Bronchial epithelial cell (primary cell): Measurements from ENCODE around the gene MYOF. TPM values are rescaled to one million over a fixed set of nuclear protein-coding genes. Genes with fewer than 3 reads are reported as not detected.

ENCODE experiments used
- DNase-seq: peaks from one replicate; pipeline ENCODE4 v3.0.0-alpha.2; 2010; ENCODE audit warnings: low read depth
- FAIRE-seq: peaks from 2 replicates; lab custom pipeline; 2011; peaks lifted over from hg19 to GRCh38; lab: Jason Lieb, UNC
- H3K27me3 ChIP-seq: 2 replicates; pipeline ENCODE4 v1.5.1; 2011; ENCODE audit warnings: low read length; ENCODE audit not compliant: control insufficient read depth, insufficient read depth
- H3K36me3 ChIP-seq: 2 replicates; pipeline ENCODE4 v1.5.1; 2011; ENCODE audit warnings: low read length; ENCODE audit not compliant: control insufficient read depth, insufficient read depth
- H3K4me3 ChIP-seq: 2 replicates; pipeline ENCODE4 v1.5.1; 2011; ENCODE audit warnings: mild to moderate bottlenecking, low read depth, low read length, control low read depth
- CTCF ChIP-seq: IDR thresholded peaks from 2 replicates; pipeline ENCODE4 v1.5.1; 2011; ENCODE audit warnings: mild to moderate bottlenecking, moderate library complexity, low read length, control low read depth, inconsistent platforms; ENCODE audit not compliant: insufficient read depth, severe bottlenecking
- total RNA-seq: library from RNA; depleted of rRNA; stranded (reverse); fragments of >200 nt; gene quantifications from 2 replicates; pipeline ENCODE4 v1.2.1, GENCODE V29; 2014

The MYOF gene
- 108 and 133 TPM in 2 replicates for total RNA-seq

GRCh38 chr10:93482145-93482834, at the start of gene MYOF:
TSS of gene MYOF (minus strand) at chr10:93482334. CDS start at chr10:93482194, 140 bp downstream.
- TF ChIP-seq CTCF: peak; percentile 54
- Histone ChIP-seq H3K36me3 (peaks cover 1% of the 10 kb centered on the region), H3K4me3 (peak within 1 kb of the TSS; percentile 53), H3K27me3 (no peaks in the 10 kb centered on the region)
- DNase-seq (peak; percentile 88), FAIRE-seq (no peak)

GRCh38 chr10:93518531-93518930, 36.4 kb upstream of the MYOF start:
- no peak for DNase-seq
- Histone ChIP-seq H3K27me3 (no peaks in the 10 kb centered on the region), H3K36me3 (no peaks in the 10 kb centered on the region), H3K4me3 (no peak overlapping the region)
- no peak for TF ChIP-seq CTCF
- FAIRE-seq: no peak

DNA sequence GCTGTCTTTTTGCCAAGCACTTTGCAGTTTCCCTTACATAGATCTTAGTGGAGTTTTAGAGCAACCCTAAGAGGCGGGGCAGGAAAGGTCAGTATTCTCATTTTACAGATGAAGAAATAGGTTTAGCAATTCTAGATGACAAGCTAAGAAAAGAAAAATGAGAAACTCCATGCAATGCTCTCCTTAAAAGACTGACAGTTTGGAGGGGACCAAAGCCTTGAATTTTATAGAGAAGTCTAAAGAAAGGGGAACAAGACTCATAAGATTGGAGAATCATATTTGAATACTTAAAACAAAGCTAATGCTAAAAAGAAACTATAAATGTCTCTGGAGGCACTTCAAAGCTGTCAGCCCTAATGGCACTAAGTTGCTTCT, 33.9 kb upstream of the MYOF start:
- Histone ChIP-seq H3K4me3 (no peak overlapping the region), H3K27me3 (no peaks in the 10 kb centered on the region), H3K36me3 (no peaks in the 10 kb centered on the region)
- DNase-seq: no peak
- FAIRE-seq: no peak
- no peak for TF ChIP-seq CTCF

- no peak for TF ChIP-seq CTCF
- Histone ChIP-seq H3K27me3 (no peaks in the 10 kb centered on the region), H3K4me3 (no peak overlapping the region), H3K36me3 (no peaks in the 10 kb centered on the region)
- DNase-seq (no peak), FAIRE-seq (no peak)
Observed at GRCh38 chr10:93515071-93516005, 33.2 kb upstream of the MYOF start.

DNA sequence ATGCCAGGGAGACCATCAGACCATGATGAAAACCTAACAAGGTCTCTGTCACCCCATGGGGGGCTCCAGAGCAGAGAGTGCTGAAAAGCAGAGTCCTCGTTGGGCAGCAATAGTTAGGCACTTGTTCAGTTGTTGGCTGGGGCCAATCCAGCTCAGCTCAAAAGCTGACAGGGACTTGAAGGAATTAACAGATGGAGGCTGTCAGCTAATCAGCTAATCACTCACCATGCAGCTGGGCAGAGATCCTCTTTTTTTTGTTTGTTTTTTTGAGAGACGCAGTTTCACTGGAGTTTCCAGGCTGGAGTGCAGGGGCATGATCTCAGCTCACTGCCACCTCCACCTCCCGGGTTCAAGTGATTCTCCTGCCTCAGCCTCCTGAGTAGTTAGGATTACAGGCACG, 32.4 kb upstream of the MYOF start:
- no peak for TF ChIP-seq CTCF
- Histone ChIP-seq H3K36me3 (no peaks in the 10 kb centered on the region), H3K27me3 (no peaks in the 10 kb centered on the region), H3K4me3 (no peak overlapping the region)
- FAIRE-seq: no peak
- no peak for DNase-seq
